Right lobe of liver (tissue), 6 donors: ENCODE data around the gene SH3GL1. TPM values are rescaled to one million over a fixed set of nuclear protein-coding genes. Genes with fewer than 3 reads are reported as not detected.

Source experiments
- ATAC-seq, 4 donors: fragments of 200-7000 bp; cut with Tn5 transposase; one replicate each; pipeline ENCODE4 v1.9.1; 2020; ENCODE audit warnings: mild to moderate bottlenecking in 4 of 4, moderate library complexity in 4 of 4
- DNase-seq, 3 donors: peaks; one replicate each; pipeline ENCODE4 v3.0.0-alpha.2; 2020
- H3K27ac ChIP-seq, 3 donors: fragments of 200-600 bp; one replicate each; pipeline ENCODE4 v1.8.0; 2022
- H3K27me3 ChIP-seq, 2 donors: fragments of 200-600 bp; one replicate each; pipeline ENCODE4 v1.8.0; 2022
- H3K36me3 ChIP-seq, 4 donors: fragments of 200-600 bp; sonication (generic) in 1 of 4; one replicate each; pipeline versions ENCODE4 v1.5.1 to v1.8.0; 2017 to 2022; ENCODE audit warnings: control low read depth in 1 of 4
- H3K4me1 ChIP-seq, 4 donors: fragments of 200-600 bp; sonication (generic) in 1 of 4; one replicate each; pipeline versions ENCODE4 v1.5.1 to v1.8.0; 2017 to 2022; ENCODE audit warnings: control low read depth in 1 of 4
- H3K4me3 ChIP-seq, 3 donors: fragments of 200-600 bp; one replicate each; pipeline ENCODE4 v1.8.0; 2022
- H3K9me3 ChIP-seq, 4 donors: fragments of 200-600 bp; sonication (generic) in 1 of 4; one replicate each; pipeline versions ENCODE4 v1.5.1 to v1.8.0; 2017 to 2022; ENCODE audit warnings: control low read depth in 1 of 4
- POLR2A ChIP-seq: fragments of 450-650 bp; IDR thresholded peaks from one replicate; pipeline ENCODE4 v1.6.1; 2017; ENCODE audit warnings: antibody characterized with exemption, mild to moderate bottlenecking
- WGBS: methylation state at CpG from one replicate; pipeline ENCODE4 v1.1.6; 2018; ENCODE audit warnings: low coverage, low lambda C conversion rate; ENCODE audit not compliant: insufficient coverage; ENCODE audit errors: missing lambda C conversion rate; 5-methylcytosine and 5-hydroxymethylcytosine counted together
- intact Hi-C, 2 donors: fragments of 100-400 bp; cut with DNase I; formaldehyde crosslinking; loops; one replicate each; pipeline versions ENCODE4 v1.11.2 to v1.14.1; 2022
- total RNA-seq, 6 experiments: library from RNA; depleted of rRNA in 2 of 6; stranded (reverse); fragments of >200 nt in 2 of 6; fragmentation: NEBNext Ultra II Directional in 3 of 6; extraction: Animal tissue kit (Norgen Biotek cat#: 25700) in 3 of 6; gene quantifications; one replicate each; pipeline versions ENCODE4 v1.1.0 to v1.2.4, GENCODE V29; 2016 to 2023
- TF ChIP-seq, protein P1 (sequence below), 4 donors: fragments of 200-600 bp in 3 of 4; fragments of 450-650 bp in 1 of 4; IDR thresholded peaks; one replicate each; pipeline versions ENCODE4 v1.5.1 to v1.8.0; 2016 to 2022; ENCODE audit warnings: antibody characterized with exemption in 4 of 4, mild to moderate bottlenecking in 2 of 4
- donor health status: DM: no; HTN: yes; CAD: no.
- donor health status: DM: no; HTN: no; CAD: no.
- donor health status: DM: no; HTN: no; CAD: no.
- donor health status: DM: no; HTN: yes; CAD: no.
- donor health status: DM: no; HTN: yes; CAD: no.

SH3GL1 gene
- total RNA-seq, 6 experiments from 2014 or later: 22.6 to 47.7 (median 25.2) TPM

DNA sequence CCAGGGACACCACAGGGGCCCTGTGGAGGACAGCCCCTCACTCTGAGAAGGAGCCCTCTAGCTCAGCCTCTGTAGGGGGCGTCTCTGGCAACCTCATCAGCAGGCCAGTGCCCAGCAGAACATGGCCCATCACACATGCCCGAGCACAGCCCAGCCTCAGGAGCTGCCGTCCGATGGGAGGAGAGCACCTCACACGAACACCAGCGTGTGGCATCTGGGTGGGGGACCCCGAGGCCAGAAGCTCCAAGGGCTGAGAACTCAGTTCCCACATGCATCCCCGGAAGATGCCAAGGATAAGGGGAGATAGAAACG, 11.3 kb downstream of the SH3GL1 start:
- peaks cover 0 to 6% (median 3%) of the 10 kb centered on the region in 4 donors for H3K36me3 ChIP-seq
- H3K9me3 ChIP-seq: no peaks in the 10 kb centered on the region
- intact Hi-C loops: no loop called here
- WGBS: 38% methylated on average over 4 of the region's 9 CpGs
- H3K4me3 ChIP-seq: no peak overlapping the region
- peak overlapping the region; percentile 75 to 88 (median 79) for H3K27ac ChIP-seq
- DNase-seq (no peak), ATAC-seq (no peak)
- H3K27me3 ChIP-seq: no peaks in the 10 kb centered on the region
- TF ChIP-seq, protein P1, sequence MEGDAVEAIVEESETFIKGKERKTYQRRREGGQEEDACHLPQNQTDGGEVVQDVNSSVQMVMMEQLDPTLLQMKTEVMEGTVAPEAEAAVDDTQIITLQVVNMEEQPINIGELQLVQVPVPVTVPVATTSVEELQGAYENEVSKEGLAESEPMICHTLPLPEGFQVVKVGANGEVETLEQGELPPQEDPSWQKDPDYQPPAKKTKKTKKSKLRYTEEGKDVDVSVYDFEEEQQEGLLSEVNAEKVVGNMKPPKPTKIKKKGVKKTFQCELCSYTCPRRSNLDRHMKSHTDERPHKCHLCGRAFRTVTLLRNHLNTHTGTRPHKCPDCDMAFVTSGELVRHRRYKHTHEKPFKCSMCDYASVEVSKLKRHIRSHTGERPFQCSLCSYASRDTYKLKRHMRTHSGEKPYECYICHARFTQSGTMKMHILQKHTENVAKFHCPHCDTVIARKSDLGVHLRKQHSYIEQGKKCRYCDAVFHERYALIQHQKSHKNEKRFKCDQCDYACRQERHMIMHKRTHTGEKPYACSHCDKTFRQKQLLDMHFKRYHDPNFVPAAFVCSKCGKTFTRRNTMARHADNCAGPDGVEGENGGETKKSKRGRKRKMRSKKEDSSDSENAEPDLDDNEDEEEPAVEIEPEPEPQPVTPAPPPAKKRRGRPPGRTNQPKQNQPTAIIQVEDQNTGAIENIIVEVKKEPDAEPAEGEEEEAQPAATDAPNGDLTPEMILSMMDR (IDR thresholded peaks at IDR 0.05): no peak
- TF ChIP-seq POLR2A: no peak
- H3K4me1 ChIP-seq: peaks cover 0 to 78% (median 42%) of the 10 kb centered on the region in 4 donors

DNA sequence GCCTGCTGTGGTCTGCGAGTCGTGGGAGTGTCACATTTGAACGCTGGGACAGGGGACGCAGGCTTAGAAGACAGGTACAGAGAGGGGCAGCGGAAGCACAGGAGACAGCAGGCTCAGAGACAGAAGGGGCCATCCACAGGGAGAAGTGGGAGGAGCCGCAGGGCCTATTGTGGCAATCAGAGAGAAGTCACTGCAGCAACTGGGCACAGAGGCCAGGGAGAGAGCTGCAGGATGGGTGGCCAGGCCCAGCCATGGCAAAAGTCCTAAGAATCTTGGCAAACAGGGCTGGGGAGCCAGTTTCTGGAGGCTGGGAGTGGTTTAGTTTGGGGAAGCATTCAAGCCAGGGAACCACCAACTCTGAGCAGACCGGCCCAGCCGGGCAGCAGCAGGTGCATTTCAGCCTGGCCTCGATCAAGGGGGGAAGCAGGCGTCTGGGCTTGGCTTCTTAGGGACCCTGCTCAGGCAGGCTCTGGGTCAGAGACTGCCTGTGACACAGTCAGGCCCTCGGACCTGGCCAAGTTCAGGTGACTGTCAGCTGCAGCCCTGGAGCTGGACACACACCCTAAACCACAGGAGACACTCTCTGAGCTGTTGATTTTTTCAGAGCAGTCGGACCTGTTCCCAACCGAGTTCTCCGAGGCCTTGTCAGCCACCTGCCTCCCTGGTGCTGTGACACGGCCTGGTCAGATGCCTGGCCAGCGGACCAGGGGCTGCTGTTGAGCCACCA, 11.8 kb downstream of the SH3GL1 start:
- Histone ChIP-seq H3K9me3 (no peaks in the 10 kb centered on the region), H3K27ac (peak overlapping the region; percentile 75 to 88 (median 79)), H3K4me1 (peaks cover 0 to 73% (median 42%) of the 10 kb centered on the region in 4 donors), H3K4me3 (no peak overlapping the region), H3K27me3 (no peaks in the 10 kb centered on the region), H3K36me3 (peaks cover 0 to 8% (median 3%) of the 10 kb centered on the region in 4 donors)
- DNase-seq: peak; percentile 62 to 82 (median 80)
- TF ChIP-seq POLR2A: peak; percentile 59
- TF ChIP-seq, protein P1 (IDR thresholded peaks at IDR 0.05): no peak
- peak; percentile 38 to 65 (median 58) for ATAC-seq
- intact Hi-C loops: no loop called here
- 24% methylated on average over 10 of the region's 16 CpGs for WGBS

DNA sequence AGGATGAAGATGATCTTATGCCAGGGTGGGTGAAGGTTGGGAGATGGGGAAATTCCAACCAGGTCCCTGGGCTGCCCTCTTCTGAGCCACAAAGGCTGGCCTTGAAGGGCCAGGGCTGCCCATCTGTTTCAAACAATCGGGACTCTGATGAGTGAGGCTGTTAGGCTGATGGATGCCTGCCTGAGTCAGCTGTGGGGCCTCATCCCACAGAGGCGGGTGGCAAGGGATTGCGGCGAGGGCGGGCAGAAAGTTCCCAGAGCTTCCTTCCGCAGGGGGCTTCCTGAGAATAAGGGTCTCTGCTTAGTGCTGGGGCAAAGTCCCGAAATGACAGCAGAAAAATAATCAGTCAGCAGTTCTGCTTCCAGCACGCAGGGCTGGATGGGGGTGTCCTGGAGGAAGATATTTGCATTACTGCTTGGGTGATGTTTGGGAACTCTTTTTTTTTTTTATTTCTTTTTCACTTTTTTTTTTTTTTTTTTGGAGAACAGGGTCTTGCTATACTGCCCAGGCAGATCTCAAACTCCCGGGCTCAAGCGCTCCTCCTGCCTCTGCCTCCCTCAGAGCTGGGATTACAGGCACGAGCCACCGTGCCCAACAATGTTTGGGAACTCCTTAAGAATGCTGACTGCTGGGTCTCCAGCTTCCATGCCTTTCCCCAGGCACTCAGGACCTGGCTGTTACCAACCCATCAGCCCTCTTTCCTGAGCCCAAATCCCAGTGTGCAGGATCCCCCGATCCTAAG, 14.1 kb downstream of the SH3GL1 start:
- intact Hi-C loops: no loop called here
- H3K27ac ChIP-seq: no peak overlapping the region
- WGBS: 63% methylated on average over 7 of the region's 13 CpGs

DNA sequence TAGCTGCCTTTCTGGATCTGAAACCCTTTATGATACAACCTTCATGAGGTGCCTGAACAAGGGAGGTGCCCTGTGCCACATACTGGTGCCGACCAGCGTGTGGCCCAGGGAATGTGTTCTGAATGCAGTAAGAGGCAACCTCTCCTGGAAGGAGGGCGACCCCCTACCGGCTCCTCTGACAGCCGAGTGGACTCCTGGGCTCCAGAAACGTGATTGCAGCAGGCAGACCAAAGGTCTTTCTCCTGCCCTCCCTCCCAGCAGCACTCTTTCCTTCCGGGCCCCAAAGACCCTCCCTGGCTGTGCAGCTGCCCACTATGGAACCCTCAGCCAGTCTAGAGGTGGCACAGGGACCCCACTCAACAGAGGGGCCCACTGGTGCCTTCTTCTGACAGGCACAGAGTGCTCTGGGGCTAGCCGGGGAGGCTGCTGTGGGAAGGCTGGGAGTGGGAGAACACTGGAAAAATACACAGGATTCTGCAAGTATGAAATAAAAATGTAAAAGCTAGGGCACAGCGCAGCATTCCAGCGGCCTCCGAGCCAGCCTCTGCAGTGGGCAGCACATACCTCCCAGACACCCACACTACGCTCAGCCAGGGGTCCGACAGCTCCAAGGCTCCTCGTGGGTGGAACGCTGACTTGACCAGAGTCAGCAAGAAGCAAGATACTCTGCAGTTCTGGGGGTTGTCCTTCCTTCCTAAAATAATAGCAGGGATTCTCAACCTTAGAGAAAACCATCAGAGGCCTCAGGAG, 14.9 kb downstream of the SH3GL1 start:
- H3K9me3 ChIP-seq: no peaks in the 10 kb centered on the region
- TF ChIP-seq POLR2A: no peak
- TF ChIP-seq, protein P1 (IDR thresholded peaks at IDR 0.05): no peak
- no peak for ATAC-seq
- intact Hi-C loops: no loop called here
- H3K27me3 ChIP-seq: no peaks in the 10 kb centered on the region
- H3K4me1 ChIP-seq: peaks cover 0 to 46% (median 23%) of the 10 kb centered on the region in 4 donors
- 56% methylated on average over 11 of the region's 15 CpGs for WGBS
- peaks cover 0 to 10% (median 3%) of the 10 kb centered on the region in 4 donors for H3K36me3 ChIP-seq
- H3K27ac ChIP-seq: peak overlapping the region in 2 of 3 donors; percentile 18 to 24
- H3K4me3 ChIP-seq: no peak overlapping the region
- DNase-seq: no peak

More for the DNA sequence above, 14.1 kb downstream of the SH3GL1 start:
- ATAC-seq (no peak), DNase-seq (no peak)
- Histone ChIP-seq H3K27me3 (no peaks in the 10 kb centered on the region), H3K9me3 (no peaks in the 10 kb centered on the region), H3K4me1 (peaks cover 0 to 52% (median 29%) of the 10 kb centered on the region in 4 donors), H3K4me3 (no peak overlapping the region), H3K36me3 (peaks cover 0 to 10% (median 3%) of the 10 kb centered on the region in 4 donors)
- no peak for TF ChIP-seq POLR2A
- TF ChIP-seq, protein P1 (IDR thresholded peaks at IDR 0.05): peak in 1 of 4 donors; percentile 5
